Tibial nerve (tissue), 3 donors: ENCODE data around the gene MBD2.

Experiments
- CTCF ChIP-seq, 5 experiments: fragments of 200-600 bp in 3 of 5; fragments of 450-650 bp in 2 of 5; sonication (generic) in 3 of 5; IDR thresholded peaks; one replicate each; pipeline ENCODE4 v1.5.1; 2016 to 2019; ENCODE audit warnings: antibody characterized with exemption in 5 of 5, mild to moderate bottlenecking in 3 of 5, moderate library complexity in 2 of 5
- POLR2A ChIP-seq, 2 donors: fragments of 450-650 bp; IDR thresholded peaks; one replicate each; pipeline ENCODE4 v1.6.1; 2017; ENCODE audit warnings: antibody characterized with exemption in 2 of 2, mild to moderate bottlenecking in 2 of 2, moderate library complexity in 2 of 2

GRCh38 chr18:54109131-54109683 lies 115.3 kb downstream of the MBD2 start:
- TF ChIP-seq POLR2A (IDR thresholded peaks at IDR 0.05) (no peak), CTCF (IDR thresholded peaks at IDR 0.05) (no peak)
